ENCODE data around the gene TRAF2. TPM values are rescaled to one million over a fixed set of nuclear protein-coding genes. Genes with fewer than 3 reads are reported as not detected.

Gene TRAF2
- total RNA-seq, 4 donors from 2014 or later: 9.7 to 18.3 (median 15.4) TPM

GRCh38 chr9:136952321-136952850, 66.1 kb downstream of the TRAF2 start:
- WGBS, 2 donors: 51% methylated on average over 6 of the region's 15 CpGs; no CpG with 5 or more reads in 1 of the 2 donors
- Histone ChIP-seq H3K27ac (peak overlapping the region; percentile 78 to 96 (median 95)), H3K4me1 (peaks cover 45 to 60% of the 10 kb centered on the region in 2 donors), H3K9me3 (no peaks in the 10 kb centered on the region), H3K27me3 (no peaks in the 10 kb centered on the region), H3K4me3 (replicated peaks in 1 of 3) (peak overlapping the region in 1 of 3 donors; percentile 23), H3K36me3 (no peaks in the 10 kb centered on the region)
- DNase-seq: peak in 1 of 2 donors; percentile 77
- TF ChIP-seq CTCF (IDR thresholded peaks at IDR 0.05): no peak
- no peak for TF ChIP-seq POLR2A (IDR thresholded peaks at IDR 0.05)
- intact Hi-C loops (cut with DNase I): loop anchor here (5.0 kb wide), 1 partner anchor 45 kb away; the partner anchor contains the start of gene CLIC3

DNA sequence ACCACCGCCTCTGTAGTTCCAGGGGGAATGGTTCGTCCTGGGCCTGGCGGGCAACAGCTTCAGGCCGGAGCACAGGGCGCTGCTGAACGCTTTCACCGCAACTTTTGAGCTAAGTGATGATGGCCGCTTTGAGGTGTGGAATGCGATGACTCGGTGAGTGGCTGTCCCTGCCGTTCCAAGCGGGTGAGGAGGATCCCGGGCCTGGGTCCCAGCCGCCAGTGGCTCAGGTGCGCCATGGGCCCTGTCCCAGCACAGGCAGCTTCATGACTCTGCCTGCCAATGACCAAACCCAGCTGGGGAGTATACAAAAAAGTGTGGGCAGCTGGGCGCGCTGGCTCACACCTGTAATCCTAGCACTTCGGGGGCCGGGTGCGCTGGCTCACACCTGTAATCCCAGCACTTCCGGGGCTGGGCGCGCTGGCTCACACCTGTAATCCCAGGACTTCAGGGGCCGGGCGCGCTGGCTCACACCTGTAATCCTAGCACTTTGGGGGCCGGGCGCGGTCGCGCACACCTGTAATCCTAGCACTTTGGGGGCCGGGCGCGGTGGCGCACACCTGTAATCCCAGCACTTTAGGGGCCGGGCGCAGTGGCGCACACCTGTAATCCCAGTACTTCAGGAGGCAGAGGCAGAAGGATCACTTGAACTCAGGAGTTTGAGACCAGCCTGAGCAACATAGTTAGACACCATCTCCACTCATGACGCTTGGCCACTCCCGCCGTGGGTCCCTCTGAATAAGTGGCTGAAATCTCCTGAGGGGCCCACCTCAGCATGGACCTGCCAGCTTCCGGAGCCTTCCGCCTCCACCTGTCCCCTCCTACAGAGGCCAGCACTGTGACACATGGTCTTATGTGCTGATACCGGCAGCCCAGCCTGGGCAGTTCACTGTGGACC, 66.8 kb downstream of the TRAF2 start:
- no peaks in the 10 kb centered on the region for H3K27me3 ChIP-seq
- intact Hi-C loops (cut with DNase I): loop anchor here (5.0 kb wide), 1 partner anchor 44 kb away; the partner anchor contains the start of gene CLIC3
- no peaks in the 10 kb centered on the region for H3K36me3 ChIP-seq
- H3K4me3 ChIP-seq (replicated peaks in 1 of 3): peak overlapping the region in 1 of 3 donors; percentile 23
- 65 to 83% methylated on average over 17 to 40 of the region's 44 CpGs for WGBS, 2 donors
- H3K4me1 ChIP-seq: peaks cover 38 to 52% of the 10 kb centered on the region in 2 donors
- H3K9me3 ChIP-seq: no peaks in the 10 kb centered on the region
- peak; percentile 56 to 58 for DNase-seq
- TF ChIP-seq CTCF (IDR thresholded peaks at IDR 0.05) (no peak), POLR2A (IDR thresholded peaks at IDR 0.05) (no peak)
- peak overlapping the region; percentile 78 to 96 (median 95) for H3K27ac ChIP-seq

GRCh38 chr9:136953771-136954269, 67.5 kb downstream of the TRAF2 start:
- Histone ChIP-seq H3K4me3 (replicated peaks in 1 of 3) (no peak overlapping the region), H3K36me3 (no peaks in the 10 kb centered on the region), H3K27me3 (no peaks in the 10 kb centered on the region), H3K4me1 (peaks cover 36 to 45% of the 10 kb centered on the region in 2 donors), H3K9me3 (no peaks in the 10 kb centered on the region), H3K27ac (no peak overlapping the region)
- WGBS, 2 donors: 77 to 91% methylated on average over 4 to 9 of the region's 19 CpGs
- TF ChIP-seq CTCF (IDR thresholded peaks at IDR 0.05): no peak
- TF ChIP-seq POLR2A (IDR thresholded peaks at IDR 0.05): no peak
- intact Hi-C loops (cut with DNase I): loop anchor here (5.0 kb wide), 1 partner anchor 43 kb away; the partner anchor contains the start of gene CLIC3
- DNase-seq: no peak

GRCh38 chr9:136954270-136955083, 68.2 kb downstream of the TRAF2 start:
- intact Hi-C loops (cut with DNase I): loop anchor here (5.0 kb wide), 1 partner anchor 43 kb away; the partner anchor contains the start of gene CLIC3
- no peaks in the 10 kb centered on the region for H3K36me3 ChIP-seq
- H3K4me3 ChIP-seq (replicated peaks in 1 of 3): no peak overlapping the region
- 86 to 87% methylated on average over 15 to 17 of the region's 25 CpGs for WGBS, 2 donors
- H3K27me3 ChIP-seq: no peaks in the 10 kb centered on the region
- no peak for TF ChIP-seq POLR2A (IDR thresholded peaks at IDR 0.05)
- TF ChIP-seq CTCF (IDR thresholded peaks at IDR 0.05): no peak
- no peak overlapping the region for H3K27ac ChIP-seq
- peaks cover 30 to 45% of the 10 kb centered on the region in 2 donors for H3K4me1 ChIP-seq
- DNase-seq: no peak
- no peaks in the 10 kb centered on the region for H3K9me3 ChIP-seq
